Neural progenitor cell (in vitro differentiated cells): ENCODE measurements around the gene NUTM2A. TPM values are rescaled to one million over a fixed set of nuclear protein-coding genes. Genes with fewer than 3 reads are reported as not detected.
"Not testable (repeated sequence)": the region's sequence is repeated elsewhere in the genome, so short reads cannot be mapped to it uniquely, and the experiment has no call there.

Source experiments
- DNase-seq: peaks from one replicate; pipeline ENCODE4 v3.0.0-alpha.2; 2016; ENCODE audit warnings: low spot score
- H2AFZ ChIP-seq: fragments of 200-600 bp; sonication (generic); replicated peaks from 2 replicates; pipeline ENCODE4 v1.6.1; 2016; ENCODE audit warnings: antibody characterized with exemption
- H3F3A ChIP-seq: fragments of 200-600 bp; sonication (generic); 2 replicates; pipeline ENCODE4 v1.6.1; 2016; ENCODE audit warnings: antibody characterized with exemption, low read depth
- H3K27ac ChIP-seq: fragments of 200-600 bp; sonication (generic); 2 replicates; pipeline ENCODE4 v1.5.1; 2016; ENCODE audit warnings: mild to moderate bottlenecking
- H3K27me3 ChIP-seq: fragments of 200-600 bp; sonication (generic); 2 replicates; pipeline ENCODE4 v1.6.1; 2016; ENCODE audit warnings: mild to moderate bottlenecking, moderate library complexity
- H3K36me3 ChIP-seq: fragments of 200-600 bp; sonication (generic); 2 replicates; pipeline ENCODE4 v1.5.1; 2016
- H3K4me1 ChIP-seq: fragments of 200-600 bp; sonication (generic); 2 replicates; pipeline ENCODE4 v1.6.1; 2016; ENCODE audit warnings: mixed run types
- H3K4me2 ChIP-seq: fragments of 200-600 bp; sonication (generic); 2 replicates; pipeline ENCODE4 v1.6.1; 2016
- H3K4me3 ChIP-seq: fragments of 200-600 bp; sonication (generic); 2 replicates; pipeline ENCODE4 v1.5.1; 2016
- H3K79me2 ChIP-seq: fragments of 200-600 bp; sonication (generic); 2 replicates; pipeline ENCODE4 v1.6.1; 2016; ENCODE audit warnings: low read depth
- H3K9ac ChIP-seq: fragments of 200-600 bp; sonication (generic); 2 replicates; pipeline ENCODE4 v1.6.1; 2016
- H3K9me3 ChIP-seq: fragments of 200-600 bp; sonication (generic); 2 replicates; pipeline ENCODE4 v1.5.1; 2016; ENCODE audit warnings: low read depth
- H4K20me1 ChIP-seq: fragments of 200-600 bp; sonication (generic); 2 replicates; pipeline ENCODE4 v1.6.1; 2016; ENCODE audit warnings: low read depth
- H3K27ac Mint-ChIP-seq: 3 replicates; pipeline ENCODE4 v1.8.0; 2021; ENCODE audit warnings: mixed read lengths
- H3K27me3 Mint-ChIP-seq: 2 replicates; pipeline ENCODE4 v1.8.0; 2022; ENCODE audit warnings: low read depth, mild to moderate bottlenecking, inconsistent platforms, moderate library complexity, mixed read lengths; ENCODE audit not compliant: insufficient read depth
- H3K36me3 Mint-ChIP-seq: 3 replicates; pipeline ENCODE4 v1.8.0; 2021; ENCODE audit warnings: mixed read lengths
- H3K4me1 Mint-ChIP-seq: 3 replicates; pipeline ENCODE4 v1.8.0; 2021; ENCODE audit warnings: mixed read lengths
- H3K4me3 Mint-ChIP-seq: 3 replicates; pipeline ENCODE4 v1.8.0; 2021; ENCODE audit warnings: mild to moderate bottlenecking, moderate library complexity, mixed read lengths
- H3K9me3 Mint-ChIP-seq: 3 replicates; pipeline ENCODE4 v1.8.0; 2020; ENCODE audit warnings: mixed read lengths
- total RNA-seq: library from RNA; depleted of rRNA; stranded (reverse); fragments of >200 nt; gene quantifications from 2 replicates; pipeline ENCODE4 v1.2.3, GENCODE V29; 2015; ENCODE audit warnings: low replicate concordance

The NUTM2A gene
- total RNA-seq: 0.69 and 1.9 TPM in 2 replicates

- H2AFZ ChIP-seq, H3K9me3 Mint-ChIP-seq, H3K4me1 Mint-ChIP-seq, H3F3A ChIP-seq, H3K4me1 ChIP-seq, H3K27me3 ChIP-seq, H4K20me1 ChIP-seq, H3K4me3 ChIP-seq, H3K9me3 ChIP-seq, H3K9ac ChIP-seq, H3K79me2 ChIP-seq, H3K27ac ChIP-seq, H3K27me3 Mint-ChIP-seq, H3K4me3 Mint-ChIP-seq, H3K4me2 ChIP-seq, DNase-seq, H3K36me3 ChIP-seq, H3K27ac Mint-ChIP-seq, H3K36me3 Mint-ChIP-seq: not testable (repeated sequence)
Measured at GRCh38 chr10:87225148-87225547, at the start of gene NUTM2A. TSS of gene NUTM2A (plus strand) at chr10:87225448. CDS start at chr10:87225831, 383 bp downstream.

DNA sequence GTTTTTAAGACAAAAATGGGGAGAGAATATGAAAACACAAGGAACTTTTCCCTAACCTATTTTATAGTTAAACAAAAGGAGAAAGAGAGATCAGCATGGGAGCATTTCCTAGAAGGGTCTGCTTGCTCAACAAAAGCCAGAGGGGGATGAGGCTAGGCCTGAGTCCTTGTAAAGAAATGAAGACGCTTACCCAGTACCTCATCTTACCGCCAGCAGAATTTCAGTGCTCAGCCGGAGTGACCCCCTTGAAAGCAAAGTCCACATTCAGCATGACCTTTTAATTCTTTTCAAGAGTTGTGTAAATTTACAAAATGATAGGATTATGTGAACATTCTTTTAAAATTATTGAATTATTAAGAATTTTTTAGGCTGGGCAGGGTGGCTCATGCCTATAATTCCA lies 47.7 kb upstream of the NUTM2A start:
- not testable (repeated sequence) for H3K4me1 ChIP-seq, H3K27me3 Mint-ChIP-seq, H3K4me2 ChIP-seq, H4K20me1 ChIP-seq, H3K27ac Mint-ChIP-seq, H3K9ac ChIP-seq, H3K27ac ChIP-seq, H3K36me3 ChIP-seq, H3K4me3 Mint-ChIP-seq, H3K4me1 Mint-ChIP-seq, H2AFZ ChIP-seq, H3K27me3 ChIP-seq, H3K9me3 ChIP-seq, H3K9me3 Mint-ChIP-seq, H3K36me3 Mint-ChIP-seq, H3F3A ChIP-seq, H3K4me3 ChIP-seq, DNase-seq, H3K79me2 ChIP-seq

GRCh38 chr10:87184421-87184820 lies 40.8 kb upstream of the NUTM2A start:
- not testable (repeated sequence) for H3K4me3 Mint-ChIP-seq, H3K4me2 ChIP-seq, H2AFZ ChIP-seq, H3K27ac ChIP-seq, H3F3A ChIP-seq, H3K4me1 Mint-ChIP-seq, DNase-seq, H3K27me3 ChIP-seq, H3K9me3 ChIP-seq, H3K27ac Mint-ChIP-seq, H3K4me1 ChIP-seq, H3K4me3 ChIP-seq, H3K9ac ChIP-seq, H3K27me3 Mint-ChIP-seq, H3K79me2 ChIP-seq, H3K36me3 ChIP-seq, H4K20me1 ChIP-seq
- peaks cover 20% of the 10 kb centered on the region for H3K36me3 Mint-ChIP-seq
- peaks cover 11% of the 10 kb centered on the region for H3K9me3 Mint-ChIP-seq

- H3K4me1 ChIP-seq, H3K27ac Mint-ChIP-seq, H3K9me3 ChIP-seq, H3K9ac ChIP-seq, DNase-seq, H3K27me3 Mint-ChIP-seq, H3K27ac ChIP-seq, H3K4me3 ChIP-seq, H3F3A ChIP-seq, H3K4me3 Mint-ChIP-seq, H3K27me3 ChIP-seq, H3K36me3 ChIP-seq, H3K4me2 ChIP-seq, H3K79me2 ChIP-seq, H2AFZ ChIP-seq, H3K4me1 Mint-ChIP-seq, H4K20me1 ChIP-seq: not testable (repeated sequence)
- H3K36me3 Mint-ChIP-seq: peaks cover 20% of the 10 kb centered on the region
- peaks cover 11% of the 10 kb centered on the region for H3K9me3 Mint-ChIP-seq
Measured at GRCh38 chr10:87186016-87186415, 39.2 kb upstream of the NUTM2A start.

- not testable (repeated sequence) for H4K20me1 ChIP-seq, H3K79me2 ChIP-seq, DNase-seq, H3K27me3 Mint-ChIP-seq, H3K4me1 Mint-ChIP-seq, H3K9ac ChIP-seq, H3F3A ChIP-seq, H3K27me3 ChIP-seq, H3K4me3 Mint-ChIP-seq, H3K9me3 ChIP-seq, H3K36me3 ChIP-seq, H3K27ac Mint-ChIP-seq, H3K4me3 ChIP-seq, H3K4me1 ChIP-seq, H2AFZ ChIP-seq, H3K27ac ChIP-seq, H3K4me2 ChIP-seq
- Mint-ChIP-seq H3K36me3 (peaks cover 25% of the 10 kb centered on the region), H3K9me3 (peaks cover 11% of the 10 kb centered on the region)
Measured at GRCh38 chr10:87187573-87187972, 37.7 kb upstream of the NUTM2A start.

DNA sequence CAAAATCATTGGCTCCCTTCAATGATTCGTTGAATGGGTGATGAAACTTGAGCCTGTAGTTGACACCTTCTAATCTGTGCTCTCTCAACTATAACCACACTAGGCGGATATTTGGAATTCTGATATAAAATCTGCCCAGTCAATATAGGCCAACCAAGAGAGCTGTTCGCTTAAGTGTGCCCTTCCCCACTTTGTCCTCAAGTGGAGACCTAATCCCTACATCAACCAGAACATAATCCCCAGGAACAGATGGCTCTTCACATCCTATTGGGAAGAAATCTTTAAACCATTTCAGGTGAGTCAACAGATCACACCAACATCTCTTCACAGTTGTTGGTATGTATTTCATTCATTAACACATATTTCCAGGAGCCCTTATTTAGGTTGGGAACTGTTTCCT lies 33.4 kb upstream of the NUTM2A start:
- H2AFZ ChIP-seq, H3K4me3 Mint-ChIP-seq, H3K27me3 Mint-ChIP-seq: not testable (repeated sequence)

GRCh38 chr10:87200924-87201323 lies 24.3 kb upstream of the NUTM2A start:
- not testable (repeated sequence) for DNase-seq, H3K4me1 ChIP-seq, H3K4me3 ChIP-seq, H4K20me1 ChIP-seq, H3K27me3 ChIP-seq, H3K9me3 ChIP-seq, H3K9ac ChIP-seq, H3K9me3 Mint-ChIP-seq, H3K36me3 ChIP-seq, H3K79me2 ChIP-seq, H3K4me2 ChIP-seq, H2AFZ ChIP-seq, H3K4me3 Mint-ChIP-seq, H3K27me3 Mint-ChIP-seq, H3K27ac ChIP-seq, H3K36me3 Mint-ChIP-seq, H3K27ac Mint-ChIP-seq, H3F3A ChIP-seq
- H3K4me1 Mint-ChIP-seq: peaks cover 11% of the 10 kb centered on the region

More for the DNA sequence above, 33.4 kb upstream of the NUTM2A start:
- peaks cover 12% of the 10 kb centered on the region for H3K36me3 Mint-ChIP-seq
- H3K27me3 ChIP-seq, H3K27ac ChIP-seq, H3K36me3 ChIP-seq, H3K27ac Mint-ChIP-seq, H4K20me1 ChIP-seq, H3K4me1 ChIP-seq, H3K79me2 ChIP-seq, DNase-seq, H3K4me3 ChIP-seq, H3K4me2 ChIP-seq, H3K4me1 Mint-ChIP-seq, H3K9me3 ChIP-seq, H3K9ac ChIP-seq, H3K9me3 Mint-ChIP-seq, H3F3A ChIP-seq: not testable (repeated sequence)

- not testable (repeated sequence) for H3K9ac ChIP-seq, H3K4me1 ChIP-seq, H3K9me3 ChIP-seq, H3K36me3 ChIP-seq, H3K27me3 Mint-ChIP-seq, H2AFZ ChIP-seq, H3K36me3 Mint-ChIP-seq, H3K4me3 Mint-ChIP-seq, DNase-seq, H3K4me3 ChIP-seq, H3K9me3 Mint-ChIP-seq, H3K79me2 ChIP-seq, H4K20me1 ChIP-seq, H3K27ac Mint-ChIP-seq, H3K27ac ChIP-seq, H3F3A ChIP-seq, H3K27me3 ChIP-seq, H3K4me2 ChIP-seq
- peaks cover 11% of the 10 kb centered on the region for H3K4me1 Mint-ChIP-seq
Measured at GRCh38 chr10:87204801-87205200, 20.4 kb upstream of the NUTM2A start.
